Measurements from ENCODE around the gene EPS8L2. TPM values are rescaled to one million over a fixed set of nuclear protein-coding genes. Genes with fewer than 3 reads are reported as not detected.

Gene EPS8L2
- total RNA-seq, 2 experiments from 2014 or later: 7.1 to 8.1 TPM

DNA sequence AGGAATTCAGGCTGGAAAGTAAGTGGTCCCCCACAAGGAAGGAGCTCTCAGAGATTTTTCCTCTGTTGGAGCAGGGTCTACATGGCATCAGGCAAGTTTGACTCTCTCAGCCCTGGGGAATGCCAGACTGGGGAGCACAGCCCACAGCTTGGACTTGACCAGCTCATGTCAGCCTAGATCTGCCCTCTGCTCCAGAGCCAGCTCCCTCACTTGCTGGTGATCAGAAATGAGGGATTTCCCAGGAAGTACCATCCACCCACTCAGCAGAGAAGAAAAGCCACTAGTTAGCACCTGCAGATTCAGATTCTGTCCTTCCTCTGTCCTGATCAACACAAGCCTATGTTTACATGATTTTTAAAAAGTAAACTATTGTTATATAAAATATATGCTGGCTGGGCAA is 54.2 kb downstream of the EPS8L2 start:
- Mint-ChIP-seq H3K9me3 (no peaks in the 10 kb centered on the region), H3K27ac (peak overlapping the region; percentile 61), H3K36me3 (ENCODE audit: low read depth) (peaks cover 31% of the 10 kb centered on the region), H3K27me3 (ENCODE audit: low read depth) (no peaks in the 10 kb centered on the region), H3K4me3 (no peak overlapping the region), H3K4me1 (ENCODE audit: low read depth) (peaks cover 6% of the 10 kb centered on the region)
- intact Hi-C loops (cut with micrococcal nuclease): no loop called here
- CTCF ChIA-PET: no interaction called here
- no peak for DNase-seq

DNA sequence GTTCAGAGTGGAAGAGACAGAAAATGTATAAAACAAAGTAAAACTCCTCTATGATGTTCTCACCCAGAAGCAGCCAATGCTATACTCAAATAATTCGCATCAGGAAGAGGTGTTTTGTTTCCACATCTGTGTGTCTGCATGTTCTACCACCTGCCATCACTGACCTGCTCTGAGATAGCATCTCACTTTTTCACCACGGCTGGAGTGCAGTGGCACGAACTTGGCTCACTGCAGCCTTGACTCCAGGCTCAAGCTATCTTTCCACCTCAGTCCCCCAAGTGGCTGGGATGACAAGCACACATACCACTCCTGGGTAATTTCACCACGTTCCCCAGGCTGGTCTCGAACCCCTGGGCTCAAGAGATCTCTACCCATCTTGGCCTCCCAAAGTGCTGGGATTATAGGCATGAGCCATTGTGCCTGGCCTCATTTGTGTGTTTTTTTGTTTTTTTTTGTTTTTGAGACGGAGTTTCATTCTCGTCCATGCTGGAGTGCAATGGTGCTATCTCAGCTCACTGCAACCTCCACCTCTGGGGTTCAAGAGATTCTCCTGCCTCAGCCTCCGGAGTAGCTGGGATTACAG is 55.6 kb downstream of the EPS8L2 start:
- DNase-seq: no peak
- Mint-ChIP-seq H3K9me3 (no peaks in the 10 kb centered on the region), H3K36me3 (ENCODE audit: low read depth) (peaks cover 31% of the 10 kb centered on the region), H3K27me3 (ENCODE audit: low read depth) (no peaks in the 10 kb centered on the region), H3K4me3 (no peak overlapping the region), H3K4me1 (ENCODE audit: low read depth) (peaks cover 10% of the 10 kb centered on the region), H3K27ac (no peak overlapping the region)
- intact Hi-C loops (cut with micrococcal nuclease): no loop called here
- CTCF ChIA-PET: no interaction called here

DNA sequence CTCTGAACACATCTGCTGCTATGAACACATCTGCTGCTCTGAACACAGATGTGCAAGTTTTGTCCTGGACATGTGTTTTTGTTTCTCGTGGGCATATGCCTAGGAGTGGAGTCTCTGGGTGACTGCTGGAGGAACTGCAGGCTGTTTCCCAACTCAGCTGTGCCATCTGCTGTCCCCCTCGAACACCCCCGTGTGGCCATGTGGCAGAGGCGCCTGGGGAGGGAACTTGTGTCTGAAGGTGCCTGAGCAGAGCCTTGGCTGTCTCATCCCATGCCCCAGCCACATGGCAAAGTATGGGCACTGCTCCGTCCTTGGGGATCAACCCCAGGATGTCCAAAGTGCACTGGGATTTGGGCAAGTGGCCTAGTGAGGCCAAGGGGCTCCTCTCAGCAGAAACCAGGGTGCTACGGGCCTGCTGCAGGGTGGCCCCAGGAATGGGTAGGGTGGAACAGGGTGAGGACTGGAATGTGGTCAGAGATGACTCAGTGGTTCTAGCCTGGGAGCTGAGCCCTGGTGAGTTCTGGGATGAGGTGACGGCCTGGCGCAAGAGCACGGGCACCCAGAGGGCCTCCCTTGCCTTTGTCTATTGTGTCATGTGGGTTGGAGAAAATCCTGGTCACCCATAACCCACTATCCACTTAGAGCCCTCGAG is 56.5 kb downstream of the EPS8L2 start:
- H3K4me1 Mint-ChIP-seq (ENCODE audit: low read depth): peaks cover 14% of the 10 kb centered on the region
- no peaks in the 10 kb centered on the region for H3K9me3 Mint-ChIP-seq
- intact Hi-C loops (cut with micrococcal nuclease): no loop called here
- no peaks in the 10 kb centered on the region for H3K27me3 Mint-ChIP-seq (ENCODE audit: low read depth)
- H3K27ac Mint-ChIP-seq: no peak overlapping the region
- peaks cover 27% of the 10 kb centered on the region for H3K36me3 Mint-ChIP-seq (ENCODE audit: low read depth)
- H3K4me3 Mint-ChIP-seq: no peak overlapping the region
- CTCF ChIA-PET: interaction anchor here (0.6 kb wide), 1 partner anchor 22 kb away, joined by 3 read pairs; no protein-coding TSS in a partner anchor
- DNase-seq: no peak

DNA sequence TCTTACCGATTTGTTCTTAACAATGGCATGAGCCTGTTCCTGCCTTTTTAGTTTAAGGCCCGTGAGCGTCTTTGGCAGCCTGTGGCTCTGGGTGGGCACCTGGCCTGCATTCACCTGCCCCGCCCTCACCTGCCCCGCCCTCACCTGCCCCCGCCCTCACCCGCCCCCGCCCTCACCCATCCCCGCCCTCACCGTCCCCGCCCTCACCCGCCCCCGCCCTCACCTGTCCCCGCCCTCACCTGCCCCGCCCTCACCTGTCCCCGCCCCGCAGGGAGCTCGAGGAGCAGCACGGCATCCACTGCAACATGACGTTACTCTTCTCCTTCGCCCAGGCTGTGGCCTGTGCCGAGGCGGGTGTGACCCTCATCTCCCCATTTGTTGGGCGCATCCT is 57.0 kb downstream of the EPS8L2 start:
- CTCF ChIA-PET: interaction anchor here (0.6 kb wide), 1 partner anchor 22 kb away, joined by 3 read pairs; no protein-coding TSS in a partner anchor
- Mint-ChIP-seq H3K36me3 (ENCODE audit: low read depth) (peaks cover 25% of the 10 kb centered on the region), H3K9me3 (no peaks in the 10 kb centered on the region)

DNA sequence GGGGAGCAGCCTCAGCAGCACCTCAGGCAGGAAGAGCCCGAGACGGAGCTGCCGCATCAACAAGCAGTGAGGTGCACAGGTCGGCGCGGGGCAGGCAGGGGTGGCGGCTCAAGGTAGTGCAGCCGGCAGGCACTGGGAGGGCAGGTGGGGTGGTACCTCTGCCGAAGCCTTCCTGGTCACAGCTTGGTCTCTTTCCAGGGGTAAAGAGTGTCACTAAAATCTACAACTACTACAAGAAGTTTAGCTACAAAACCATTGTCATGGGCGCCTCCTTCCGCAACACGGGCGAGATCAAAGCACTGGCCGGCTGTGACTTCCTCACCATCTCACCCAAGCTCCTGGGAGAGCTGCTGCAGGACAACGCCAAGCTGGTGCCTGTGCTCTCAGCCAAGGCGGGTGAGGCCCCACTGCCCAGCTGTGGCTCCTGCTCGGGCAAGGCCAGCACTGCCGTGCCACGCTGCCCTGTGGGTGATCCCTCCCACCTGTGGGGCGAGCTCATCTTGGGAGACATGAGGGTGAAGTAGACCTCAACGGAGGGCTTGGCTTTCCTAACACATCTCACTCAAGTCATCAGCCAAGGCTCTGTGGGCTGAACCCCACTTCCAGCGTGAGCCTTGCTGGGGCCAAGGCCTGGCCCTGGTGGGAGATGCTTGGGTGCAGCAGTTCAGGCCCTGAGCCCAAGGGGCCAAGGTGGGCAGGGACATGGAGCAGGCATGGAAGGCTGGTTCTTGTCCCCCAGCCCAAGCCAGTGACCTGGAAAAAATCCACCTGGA is 57.7 kb downstream of the EPS8L2 start:
- no peak for DNase-seq
- intact Hi-C loops (cut with micrococcal nuclease): no loop called here
- Mint-ChIP-seq H3K9me3 (no peaks in the 10 kb centered on the region), H3K4me1 (ENCODE audit: low read depth) (peaks cover 14% of the 10 kb centered on the region), H3K4me3 (no peak overlapping the region), H3K27me3 (ENCODE audit: low read depth) (no peaks in the 10 kb centered on the region), H3K36me3 (ENCODE audit: low read depth) (peaks cover 24% of the 10 kb centered on the region), H3K27ac (no peak overlapping the region)
- CTCF ChIA-PET: interaction anchor here (0.8 kb wide), 1 partner anchor 32 kb away, joined by 4 read pairs; no protein-coding TSS in a partner anchor

More for the DNA sequence above, 57.0 kb downstream of the EPS8L2 start:
- Mint-ChIP-seq H3K27me3 (ENCODE audit: low read depth) (no peaks in the 10 kb centered on the region), H3K4me3 (no peak overlapping the region), H3K4me1 (ENCODE audit: low read depth) (peaks cover 14% of the 10 kb centered on the region), H3K27ac (no peak overlapping the region)
- intact Hi-C loops (cut with micrococcal nuclease): no loop called here
- DNase-seq: no peak

DNA sequence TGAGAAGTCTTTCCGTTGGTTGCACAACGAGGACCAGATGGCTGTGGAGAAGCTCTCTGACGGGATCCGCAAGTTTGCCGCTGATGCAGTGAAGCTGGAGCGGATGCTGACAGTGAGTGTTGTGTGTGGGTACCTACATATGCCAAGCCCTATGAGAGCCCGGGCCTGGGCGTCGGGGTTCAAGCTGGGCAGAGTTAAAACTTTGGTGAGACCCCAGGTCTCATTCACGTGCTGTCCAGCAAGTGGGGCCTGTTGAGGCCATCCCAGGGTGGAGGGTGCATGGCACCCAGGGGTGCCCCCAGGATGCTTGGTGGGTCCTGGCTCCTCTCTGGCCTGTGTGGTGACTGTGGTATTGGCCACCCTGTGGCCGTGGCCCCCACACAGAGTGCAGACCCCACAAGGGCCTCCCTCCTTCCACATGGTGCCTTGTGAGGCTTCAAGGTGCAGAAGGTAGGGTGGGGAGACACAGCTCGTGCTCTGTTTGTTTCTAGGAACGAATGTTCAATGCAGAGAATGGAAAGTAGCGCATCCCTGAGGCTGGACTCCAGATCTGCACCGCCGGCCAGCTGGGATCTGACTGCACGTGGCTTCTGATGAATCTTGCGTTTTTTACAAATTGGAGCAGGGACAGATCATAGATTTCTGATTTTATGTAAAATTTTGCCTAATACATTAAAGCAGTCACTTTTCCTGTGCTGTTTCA is 58.4 kb downstream of the EPS8L2 start:
- intact Hi-C loops (cut with micrococcal nuclease): loop anchor here (1.0 kb wide), 1 partner anchor 36 kb away; no protein-coding TSS in a partner anchor
- Mint-ChIP-seq H3K4me3 (no peak overlapping the region), H3K27me3 (ENCODE audit: low read depth) (no peaks in the 10 kb centered on the region), H3K4me1 (ENCODE audit: low read depth) (peaks cover 14% of the 10 kb centered on the region), H3K9me3 (no peaks in the 10 kb centered on the region), H3K27ac (no peak overlapping the region), H3K36me3 (ENCODE audit: low read depth) (peaks cover 21% of the 10 kb centered on the region)
- CTCF ChIA-PET: interaction anchor here (2.2 kb wide), 1 partner anchor 12 kb away, joined by 6 read pairs; no protein-coding TSS in a partner anchor
- DNase-seq: no peak

DNA sequence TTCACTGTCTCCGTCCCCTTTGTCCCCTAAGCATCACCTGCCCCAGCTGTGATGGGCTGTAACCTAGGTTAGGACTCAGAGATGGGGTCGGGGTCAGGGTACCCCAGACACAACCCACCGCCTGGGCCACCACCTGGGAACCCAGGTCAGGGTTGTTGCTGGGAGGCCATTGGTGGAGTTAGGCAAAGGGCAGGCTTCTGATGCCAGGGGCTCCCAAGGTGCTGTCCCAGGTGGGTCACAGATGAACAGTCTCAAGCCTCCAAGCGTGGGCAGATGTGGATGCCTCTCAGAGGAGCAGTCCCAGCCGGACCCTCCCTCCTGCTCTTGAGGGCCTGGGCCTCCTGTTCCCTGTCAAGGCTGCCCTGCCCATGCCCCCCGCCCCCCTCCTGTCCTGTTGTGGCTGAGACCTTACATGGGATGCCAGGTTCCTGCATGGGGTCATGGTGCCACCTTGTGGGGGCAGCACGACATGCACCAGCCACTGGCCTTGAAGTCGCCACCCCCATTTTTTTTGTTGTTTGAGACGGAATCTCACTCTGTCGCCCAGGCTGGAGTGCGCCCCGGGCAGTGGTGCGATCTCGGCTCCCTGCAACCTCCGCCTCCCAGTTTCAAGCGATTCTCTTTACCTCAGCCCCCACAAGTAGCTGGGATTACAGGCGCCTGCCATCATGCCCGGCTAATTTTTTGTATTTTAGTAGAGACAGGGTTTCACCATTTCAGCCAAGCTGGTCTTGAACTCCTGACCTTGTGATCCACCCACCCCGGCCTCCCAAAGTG is 59.2 kb downstream of the EPS8L2 start:
- DNase-seq: peak; percentile 74
- Mint-ChIP-seq H3K27me3 (ENCODE audit: low read depth) (no peaks in the 10 kb centered on the region), H3K4me1 (ENCODE audit: low read depth) (peaks cover 9% of the 10 kb centered on the region), H3K9me3 (no peaks in the 10 kb centered on the region), H3K36me3 (ENCODE audit: low read depth) (peaks cover 16% of the 10 kb centered on the region), H3K27ac (no peak overlapping the region), H3K4me3 (no peak overlapping the region)
- CTCF ChIA-PET: interaction anchor here (0.8 to 2.2 kb wide), 3 partner anchors 11 to 32 kb away, joined by 3 to 6 read pairs (median 4); no protein-coding TSS in a partner anchor
- intact Hi-C loops (cut with micrococcal nuclease): loop anchor here (1.0 kb wide), 1 partner anchor 37 kb away; no protein-coding TSS in a partner anchor

DNA sequence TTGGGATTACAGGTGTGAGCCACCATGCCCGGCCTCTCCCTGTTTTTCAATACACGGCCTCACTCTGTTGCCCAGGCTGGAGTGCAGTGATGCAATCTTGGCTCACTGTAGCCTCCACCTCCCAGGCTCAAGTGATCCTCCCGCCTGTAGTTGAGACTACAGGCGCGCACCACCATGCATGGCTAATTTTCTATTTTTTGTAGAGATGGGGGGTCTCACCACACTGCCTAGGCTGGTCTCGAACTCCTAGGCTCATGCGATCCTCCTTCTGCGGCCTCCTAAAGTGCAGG is 59.7 kb downstream of the EPS8L2 start:
- Mint-ChIP-seq H3K4me3 (no peak overlapping the region), H3K4me1 (ENCODE audit: low read depth) (peaks cover 8% of the 10 kb centered on the region), H3K36me3 (ENCODE audit: low read depth) (peaks cover 15% of the 10 kb centered on the region), H3K9me3 (no peaks in the 10 kb centered on the region), H3K27me3 (ENCODE audit: low read depth) (no peaks in the 10 kb centered on the region), H3K27ac (no peak overlapping the region)
- intact Hi-C loops (cut with micrococcal nuclease): loop anchor here (1.0 kb wide), 1 partner anchor 37 kb away; no protein-coding TSS in a partner anchor
- CTCF ChIA-PET: interaction anchor here (0.8 to 2.2 kb wide), 3 partner anchors 11 to 31 kb away, joined by 3 to 6 read pairs (median 4); no protein-coding TSS in a partner anchor
- DNase-seq: no peak

DNA sequence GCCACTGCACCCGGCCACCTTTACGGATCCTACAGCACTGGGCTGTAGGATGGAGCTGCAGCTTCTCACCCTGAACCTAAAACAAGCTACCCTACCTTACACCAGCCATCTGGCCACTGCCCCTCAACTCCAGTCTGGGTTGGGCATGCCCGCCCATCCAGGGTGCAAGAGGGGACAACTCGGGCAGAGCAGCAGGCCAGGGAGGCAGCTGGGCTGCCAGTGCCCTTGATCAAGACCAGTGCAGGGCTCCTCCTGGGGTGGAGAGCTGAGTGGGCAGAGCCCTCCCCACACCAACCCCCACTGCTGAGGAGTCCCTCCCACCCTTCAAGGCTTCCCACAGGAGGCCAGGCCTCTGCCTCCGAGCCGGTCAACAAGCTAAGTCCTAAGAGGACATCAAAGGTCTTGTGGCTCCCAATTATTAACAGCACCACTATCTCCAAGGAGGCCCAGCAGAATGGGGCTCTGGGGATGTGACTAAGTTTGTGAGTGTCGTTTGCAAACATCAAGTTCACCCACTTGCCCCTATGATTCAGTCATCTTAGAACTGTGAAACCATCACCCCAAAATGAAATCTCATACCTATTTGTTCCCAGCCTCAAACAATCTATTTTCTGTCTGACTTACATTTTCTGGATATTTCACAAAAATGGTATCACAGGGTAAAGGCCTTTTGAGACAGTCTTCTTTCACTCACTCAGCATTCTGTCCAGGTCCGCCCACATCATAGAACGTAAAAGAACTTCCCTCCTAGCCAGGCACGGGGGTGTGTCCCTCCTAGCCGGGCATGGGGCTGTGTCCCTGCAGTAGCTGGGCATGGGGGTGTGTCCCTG is 60.3 kb downstream of the EPS8L2 start:
- DNase-seq: no peak
- Mint-ChIP-seq H3K4me1 (ENCODE audit: low read depth) (peaks cover 8% of the 10 kb centered on the region), H3K4me3 (no peak overlapping the region), H3K9me3 (no peaks in the 10 kb centered on the region), H3K27me3 (ENCODE audit: low read depth) (no peaks in the 10 kb centered on the region), H3K36me3 (ENCODE audit: low read depth) (peaks cover 15% of the 10 kb centered on the region), H3K27ac (no peak overlapping the region)
- intact Hi-C loops (cut with micrococcal nuclease): no loop called here
- CTCF ChIA-PET: interaction anchor here (0.8 to 2.2 kb wide), 3 partner anchors 10 to 31 kb away, joined by 3 to 6 read pairs (median 4); no protein-coding TSS in a partner anchor

DNA sequence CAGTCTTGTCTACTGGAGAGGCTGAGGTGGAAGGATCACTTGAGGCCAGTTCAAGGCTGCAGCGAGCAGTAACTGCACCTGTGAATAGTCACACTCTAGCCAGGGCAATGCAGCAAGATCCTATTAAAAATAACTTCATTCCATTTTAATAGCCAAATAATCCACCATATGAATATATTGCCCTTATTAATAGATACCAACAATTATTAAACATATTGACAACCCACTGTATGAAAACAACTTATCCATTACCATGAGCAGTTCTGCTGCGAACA is 60.8 kb downstream of the EPS8L2 start:
- intact Hi-C loops (cut with micrococcal nuclease): no loop called here
- Mint-ChIP-seq H3K4me3 (no peak overlapping the region), H3K27me3 (ENCODE audit: low read depth) (no peaks in the 10 kb centered on the region), H3K9me3 (no peaks in the 10 kb centered on the region), H3K36me3 (ENCODE audit: low read depth) (peaks cover 15% of the 10 kb centered on the region), H3K27ac (no peak overlapping the region), H3K4me1 (ENCODE audit: low read depth) (peaks cover 8% of the 10 kb centered on the region)
- DNase-seq: no peak
- CTCF ChIA-PET: no interaction called here

DNA sequence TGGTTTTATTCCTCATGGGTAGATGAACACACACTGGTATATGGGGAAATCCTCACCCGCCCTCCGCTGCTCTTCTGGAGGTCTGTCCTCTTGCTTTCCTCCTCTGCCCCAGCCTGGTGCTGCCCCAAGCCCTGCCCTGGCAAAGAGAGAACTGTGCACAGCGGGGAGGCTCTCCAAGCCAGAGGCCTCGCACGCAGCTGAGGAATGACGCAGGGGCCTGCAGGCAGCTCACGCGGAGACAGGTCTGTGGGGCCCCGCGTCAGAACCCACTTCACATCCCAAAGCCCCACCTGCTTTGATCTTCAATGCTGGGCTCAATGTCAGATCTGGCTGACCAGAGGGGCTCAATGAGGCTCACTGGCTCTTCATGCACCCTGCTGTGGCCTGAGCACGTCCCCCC is 61.2 kb downstream of the EPS8L2 start:
- no peak for DNase-seq
- Mint-ChIP-seq H3K4me3 (no peak overlapping the region), H3K9me3 (no peaks in the 10 kb centered on the region), H3K36me3 (ENCODE audit: low read depth) (peaks cover 14% of the 10 kb centered on the region), H3K27ac (no peak overlapping the region), H3K27me3 (ENCODE audit: low read depth) (no peaks in the 10 kb centered on the region), H3K4me1 (ENCODE audit: low read depth) (peaks cover 8% of the 10 kb centered on the region)
- CTCF ChIA-PET: no interaction called here
- intact Hi-C loops (cut with micrococcal nuclease): no loop called here
